Neural cell (in vitro differentiated cells): ENCODE measurements around the gene CCND1. TPM values are rescaled to one million over a fixed set of nuclear protein-coding genes. Genes with fewer than 3 reads are reported as not detected.

Experiments
- H2AFZ ChIP-seq: fragments of 200-600, 300-800 bp; sonication (generic), shearing (Covaris generic); 2 replicates; pipeline ENCODE4 v1.6.0; 2014; ENCODE audit warnings: low read depth, mild to moderate bottlenecking, antibody characterized with exemption, low read length, moderate library complexity
- H3F3A ChIP-seq: fragments of 200-600 bp; shearing (Covaris generic); 2 replicates; pipeline ENCODE4 v1.6.1; 2016; ENCODE audit warnings: mild to moderate bottlenecking, moderate library complexity, mixed read lengths, antibody characterized with exemption, low read length; ENCODE audit not compliant: insufficient read depth, poor library complexity, severe bottlenecking
- H3K27ac ChIP-seq: fragments of 200-600, 300-800 bp; sonication (generic), shearing (Covaris generic); 2 replicates; pipeline ENCODE4 v1.5.1; 2014; ENCODE audit warnings: mild to moderate bottlenecking, low read length, moderate library complexity
- H3K27me3 ChIP-seq: fragments of 300-800, 200-600 bp; sonication (generic), shearing (Covaris generic); 2 replicates; pipeline ENCODE4 v1.6.0; 2014; ENCODE audit warnings: mild to moderate bottlenecking, low read depth, low read length, moderate library complexity; ENCODE audit not compliant: insufficient read depth
- H3K36me3 ChIP-seq: fragments of 300-800, 200-600 bp; sonication (generic), shearing (Covaris generic); 2 replicates; pipeline ENCODE4 v1.5.1; 2014; ENCODE audit warnings: mild to moderate bottlenecking, antibody characterized with exemption, low read length, moderate library complexity; ENCODE audit not compliant: insufficient read depth
- H3K4me2 ChIP-seq: fragments of 300-800, 200-600 bp; sonication (generic), shearing (Covaris generic); 2 replicates; pipeline ENCODE4 v1.6.0; 2014; ENCODE audit warnings: mild to moderate bottlenecking, low read length
- H3K4me3 ChIP-seq: fragments of 300-800, 200-600 bp; sonication (generic), shearing (Covaris generic); 2 replicates; pipeline ENCODE4 v1.5.1; 2014; ENCODE audit warnings: mild to moderate bottlenecking, low read length, moderate library complexity
- H3K79me2 ChIP-seq: fragments of 200-600 bp; shearing (Covaris generic); replicated peaks from 2 replicates; pipeline ENCODE4 v1.6.0; 2014; ENCODE audit warnings: mild to moderate bottlenecking, low read length, moderate library complexity; ENCODE audit not compliant: insufficient read depth
- H3K9ac ChIP-seq: fragments of 300-800, 200-600 bp; sonication (generic), shearing (Covaris generic); 2 replicates; pipeline ENCODE4 v1.6.1; 2016; ENCODE audit warnings: mild to moderate bottlenecking, low read length, mixed read lengths
- H3K9me2 ChIP-seq: fragments of 200-600 bp; shearing (Covaris generic); 2 replicates; pipeline ENCODE4 v1.6.1; 2016; ENCODE audit warnings: mild to moderate bottlenecking, low read length, mixed read lengths; ENCODE audit not compliant: insufficient read depth
- H3K9me3 ChIP-seq: fragments of 200-600, 300-800 bp; sonication (generic), shearing (Covaris generic); 2 replicates; pipeline ENCODE4 v1.6.1; 2016; ENCODE audit warnings: mild to moderate bottlenecking, mixed run types, low read length, moderate library complexity, mixed read lengths
- H4K20me1 ChIP-seq: fragments of 200-600 bp; shearing (Covaris generic); 2 replicates; pipeline ENCODE4 v1.6.1; 2016; ENCODE audit warnings: mild to moderate bottlenecking, mixed run types; ENCODE audit not compliant: insufficient read depth
- CTCF ChIP-seq: fragments of 450-650 bp; IDR thresholded peaks from 2 replicates; pipeline ENCODE4 v1.5.1; 2014; ENCODE audit warnings: antibody characterized with exemption, mild to moderate bottlenecking, moderate library complexity; ENCODE audit not compliant: poor library complexity, severe bottlenecking
- EP300 ChIP-seq: fragments of 450-650 bp; conservative IDR thresholded peaks from 2 replicates; pipeline ENCODE4 v1.6.1; 2014; ENCODE audit warnings: antibody characterized with exemption, mild to moderate bottlenecking, moderate library complexity; ENCODE audit not compliant: poor library complexity, severe bottlenecking
- EZH2 ChIP-seq: fragments of 200-600, 300-800 bp; shearing (Covaris generic), sonication (generic); IDR thresholded peaks from 2 replicates; pipeline ENCODE4 v1.6.1; 2014; ENCODE audit warnings: antibody characterized with exemption, low read length, borderline replicate concordance, mild to moderate bottlenecking; ENCODE audit not compliant: insufficient read depth, poor library complexity, severe bottlenecking
- MXI1 ChIP-seq: fragments of 450-650 bp; conservative IDR thresholded peaks from 2 replicates; pipeline ENCODE4 v1.6.1; 2014; ENCODE audit warnings: antibody characterized with exemption, mild to moderate bottlenecking; ENCODE audit not compliant: poor library complexity, severe bottlenecking
- POLR2AphosphoS5 ChIP-seq: IDR thresholded peaks from 2 replicates; pipeline ENCODE4 v1.6.1; 2012
- RAD21 ChIP-seq: fragments of 450-650 bp; conservative IDR thresholded peaks from 2 replicates; pipeline ENCODE4 v1.6.1; 2014; ENCODE audit warnings: antibody characterized with exemption, mild to moderate bottlenecking, moderate library complexity
- REST ChIP-seq: IDR thresholded peaks from 2 replicates; pipeline ENCODE4 v1.6.1; 2012; ENCODE audit warnings: borderline replicate concordance
- SMC3 ChIP-seq: fragments of 450-650 bp; conservative IDR thresholded peaks from 2 replicates; pipeline ENCODE4 v1.6.1; 2014; ENCODE audit warnings: antibody characterized with exemption, mild to moderate bottlenecking, moderate library complexity; ENCODE audit not compliant: poor library complexity
- TAF1 ChIP-seq: IDR thresholded peaks from 2 replicates; pipeline ENCODE4 v1.6.1; 2012; ENCODE audit warnings: low read depth
- polyA plus RNA-seq: library from polyadenylated mRNA; depleted of rRNA; stranded (reverse); fragments of >200 nt; gene quantifications from 2 replicates; pipeline ENCODE4 v1.2.3, GENCODE V29; 2014

The CCND1 gene
- polyA plus RNA-seq, 1 donor from 2014 or later, result 2.7 TPM

GRCh38 chr11:69604055-69604454 lies 36.9 kb upstream of the CCND1 start:
- no peaks in the 10 kb centered on the region for H3K79me2 ChIP-seq
- no peaks in the 10 kb centered on the region for H3K36me3 ChIP-seq
- H3K27me3 ChIP-seq, result no peaks in the 10 kb centered on the region
- no peak overlapping the region for H3K27ac ChIP-seq
- no peak overlapping the region for H2AFZ ChIP-seq
- H4K20me1 ChIP-seq, result no peaks in the 10 kb centered on the region
- no peaks in the 10 kb centered on the region for H3F3A ChIP-seq
- H3K9me2 ChIP-seq, result no peaks in the 10 kb centered on the region
- H3K9me3 ChIP-seq, result no peaks in the 10 kb centered on the region
- no peak for TF ChIP-seq TAF1
- no peak for TF ChIP-seq SMC3
- no peak overlapping the region for H3K4me2 ChIP-seq
- H3K9ac ChIP-seq, result no peak overlapping the region
- H3K4me3 ChIP-seq, result no peak overlapping the region

- Histone ChIP-seq H3K4me2 (no peak overlapping the region), H3K79me2 (no peaks in the 10 kb centered on the region), H3K9ac (no peak overlapping the region), H3K4me3 (no peak overlapping the region), H4K20me1 (no peaks in the 10 kb centered on the region), H3K9me3 (no peaks in the 10 kb centered on the region), H3K27me3 (no peaks in the 10 kb centered on the region), H3F3A (no peaks in the 10 kb centered on the region), H3K36me3 (no peaks in the 10 kb centered on the region), H3K27ac (no peak overlapping the region), H3K9me2 (no peaks in the 10 kb centered on the region), H2AFZ (no peak overlapping the region)
- TF ChIP-seq EP300 (no peak), RAD21 (no peak), REST (no peak)
These were observed 35.0 kb upstream of the CCND1 start for GRCh38 chr11:69605737-69606526.

- no peaks in the 10 kb centered on the region for H3F3A ChIP-seq
- no peaks in the 10 kb centered on the region for H3K36me3 ChIP-seq
- no peak overlapping the region for H3K9ac ChIP-seq
- H3K4me3 ChIP-seq, result no peak overlapping the region
- no peak for TF ChIP-seq REST
- TF ChIP-seq RAD21, result no peak
- TF ChIP-seq CTCF, result no peak
- no peak for TF ChIP-seq SMC3
- TF ChIP-seq EP300, result no peak
- no peak for TF ChIP-seq TAF1
- no peak for TF ChIP-seq MXI1
- TF ChIP-seq EZH2, result no peak
- no peak for TF ChIP-seq POLR2AphosphoS5
- no peak overlapping the region for H3K27ac ChIP-seq
- no peaks in the 10 kb centered on the region for H3K79me2 ChIP-seq
- H4K20me1 ChIP-seq, result no peaks in the 10 kb centered on the region
- no peak overlapping the region for H2AFZ ChIP-seq
- H3K27me3 ChIP-seq, result no peaks in the 10 kb centered on the region
- no peaks in the 10 kb centered on the region for H3K9me3 ChIP-seq
- H3K4me2 ChIP-seq, result no peak overlapping the region
- no peaks in the 10 kb centered on the region for H3K9me2 ChIP-seq
These were observed 31.6 kb upstream of the CCND1 start for GRCh38 chr11:69609351-69609750.
